Measurements from ENCODE around the gene PYGM. TPM values are rescaled to one million over a fixed set of nuclear protein-coding genes. Genes with fewer than 3 reads are reported as not detected.

Gene PYGM
- total RNA-seq, 3 donors from 2014 or later = 2.0 to 21.1 (median 2.8) TPM

GRCh38 chr11:64793271-64794160, 33.7 kb upstream of the PYGM start:
- peak in 1 of 3 donors; percentile 33 for DNase-seq
- no peaks in the 10 kb centered on the region for H3K4me1 ChIP-seq (ENCODE audit: low read depth)
- no peak overlapping the region for H3K4me3 ChIP-seq
- no peaks in the 10 kb centered on the region for H3K9me3 ChIP-seq
- TF ChIP-seq CTCF (IDR thresholded peaks at IDR 0.05) = no peak
- H3K36me3 ChIP-seq (ENCODE audit: low read depth) = no peaks in the 10 kb centered on the region
- no peak for ATAC-seq
- intact Hi-C loops (cut with DNase I, micrococcal nuclease) = no loop called here

GRCh38 chr11:64792482-64792881, 32.7 kb upstream of the PYGM start:
- ATAC-seq = no peak
- intact Hi-C loops (cut with DNase I, micrococcal nuclease) = no loop called here
- H3K4me3 ChIP-seq = no peak overlapping the region
- TF ChIP-seq CTCF (IDR thresholded peaks at IDR 0.05) = no peak
- H3K9me3 ChIP-seq = no peaks in the 10 kb centered on the region
- no peaks in the 10 kb centered on the region for H3K36me3 ChIP-seq (ENCODE audit: low read depth)
- peaks cover 8% of the 10 kb centered on the region for H3K4me1 ChIP-seq (ENCODE audit: low read depth)
- no peak for DNase-seq

GRCh38 chr11:64791781-64792291, 32.1 kb upstream of the PYGM start:
- H3K9me3 ChIP-seq = no peaks in the 10 kb centered on the region
- intact Hi-C loops (cut with DNase I, micrococcal nuclease) = no loop called here
- peak in 1 of 3 donors; percentile 46 for DNase-seq

GRCh38 chr11:64790205-64791095, 30.7 kb upstream of the PYGM start:
- Histone ChIP-seq H3K9me3 (no peaks in the 10 kb centered on the region), H3K4me3 (no peak overlapping the region), H3K36me3 (ENCODE audit: low read depth) (no peaks in the 10 kb centered on the region), H3K4me1 (ENCODE audit: low read depth) (peaks cover 10% of the 10 kb centered on the region)
- intact Hi-C loops (cut with DNase I, micrococcal nuclease) = no loop called here
- DNase-seq (peak in 1 of 3 donors; percentile 43), ATAC-seq (no peak)
- TF ChIP-seq CTCF (IDR thresholded peaks at IDR 0.05) = no peak

More at GRCh38 chr11:64791781-64792291, 32.1 kb upstream of the PYGM start:
- peaks cover 10% of the 10 kb centered on the region for H3K4me1 ChIP-seq (ENCODE audit: low read depth)
- H3K36me3 ChIP-seq (ENCODE audit: low read depth) = no peaks in the 10 kb centered on the region
- ATAC-seq = no peak
- TF ChIP-seq CTCF (IDR thresholded peaks at IDR 0.05) = no peak
- H3K4me3 ChIP-seq = no peak overlapping the region

- peaks cover 16% of the 10 kb centered on the region for H3K4me1 ChIP-seq (ENCODE audit: low read depth)
- no peaks in the 10 kb centered on the region for H3K9me3 ChIP-seq
- intact Hi-C loops (cut with DNase I, micrococcal nuclease) = no loop called here
- H3K4me3 ChIP-seq = no peak overlapping the region
- TF ChIP-seq CTCF (IDR thresholded peaks at IDR 0.05) = no peak
- DNase-seq = peak in 1 of 3 donors; percentile 43
- ATAC-seq = no peak
- H3K36me3 ChIP-seq (ENCODE audit: low read depth) = no peaks in the 10 kb centered on the region
Observed at GRCh38 chr11:64789331-64790204, 29.8 kb upstream of the PYGM start.

Measured in mucosa of descending colon (tissue), 3 donors.